GM12891 (cell line): ENCODE data around the gene GMDS.

Experiments
- DNase-seq: peaks from one replicate; pipeline ENCODE4 v3.0.0; 2011; ENCODE audit warnings: low spot score; ENCODE audit not compliant: insufficient read length
- FAIRE-seq: peaks from 2 replicates; lab custom pipeline; 2011; peaks lifted over from hg19 to GRCh38; lab: Jason Lieb, UNC
- PAX5 ChIP-seq: IDR thresholded peaks from 2 replicates; pipeline ENCODE4 v1.6.1; 2011; ENCODE audit warnings: low read length, moderate library complexity, mild to moderate bottlenecking; ENCODE audit not compliant: insufficient read depth, severe bottlenecking
- POLR2A ChIP-seq: IDR thresholded peaks from 2 replicates; pipeline ENCODE4 v1.6.1; 2011; ENCODE audit warnings: low read depth, low read length, control low read depth
- POLR2AphosphoS5 ChIP-seq: IDR thresholded peaks from 2 replicates; pipeline ENCODE4 v1.6.1; 2011; ENCODE audit warnings: low read depth, low read length, control low read depth
- POU2F2 ChIP-seq: IDR thresholded peaks from 2 replicates; pipeline ENCODE4 v1.6.1; 2011; ENCODE audit warnings: low read depth, mild to moderate bottlenecking, control low read depth, low read length, moderate library complexity
- SPI1 ChIP-seq: IDR thresholded peaks from 2 replicates; pipeline ENCODE4 v1.6.1; 2011; ENCODE audit warnings: low read depth, low read length, control low read depth
- TAF1 ChIP-seq: IDR thresholded peaks from 2 replicates; pipeline ENCODE4 v1.6.1; 2011; ENCODE audit warnings: low read depth, low read length, control low read depth

The GMDS gene

GRCh38 chr6:1598886-1599285 lies 646.5 kb downstream of the GMDS start:
- TF ChIP-seq POLR2A (no peak), TAF1 (no peak), PAX5 (no peak), POU2F2 (no peak), POLR2AphosphoS5 (no peak), SPI1 (no peak)
- DNase-seq (no peak), FAIRE-seq (no peak)

GRCh38 chr6:1598433-1598832 lies 647.0 kb downstream of the GMDS start:
- no peak for FAIRE-seq
- DNase-seq = no peak
- TF ChIP-seq POLR2AphosphoS5 = no peak
- TF ChIP-seq SPI1 = no peak
- no peak for TF ChIP-seq POU2F2
- TF ChIP-seq POLR2A = no peak
- no peak for TF ChIP-seq TAF1
- no peak for TF ChIP-seq PAX5

- no peak for DNase-seq
- TF ChIP-seq POU2F2 (no peak), TAF1 (no peak), PAX5 (no peak), POLR2A (no peak)
- FAIRE-seq = no peak
Measured at GRCh38 chr6:1597924-1598323, 647.5 kb downstream of the GMDS start.

GRCh38 chr6:1597121-1597744 lies 648.2 kb downstream of the GMDS start:
- TF ChIP-seq SPI1 = no peak
- TF ChIP-seq POU2F2 = no peak
- no peak for TF ChIP-seq POLR2A
- no peak for TF ChIP-seq PAX5
- FAIRE-seq (no peak), DNase-seq (no peak)

GRCh38 chr6:1596088-1596852 lies 649.1 kb downstream of the GMDS start:
- TF ChIP-seq PAX5 (no peak), POLR2AphosphoS5 (no peak), TAF1 (no peak), POU2F2 (no peak), SPI1 (no peak), POLR2A (no peak)
- DNase-seq (peak; percentile 80), FAIRE-seq (peak; percentile 90)

GRCh38 chr6:1595271-1596087 lies 649.9 kb downstream of the GMDS start:
- TF ChIP-seq POLR2A = no peak
- no peak for TF ChIP-seq POU2F2
- DNase-seq (no peak), FAIRE-seq (no peak)

GRCh38 chr6:1594445-1595200 lies 650.8 kb downstream of the GMDS start:
- DNase-seq = no peak
- no peak for FAIRE-seq
- TF ChIP-seq POLR2AphosphoS5 = no peak
- no peak for TF ChIP-seq POLR2A
- no peak for TF ChIP-seq POU2F2
- no peak for TF ChIP-seq TAF1

- DNase-seq = no peak
- TF ChIP-seq TAF1 = no peak
- TF ChIP-seq POLR2AphosphoS5 = no peak
- no peak for TF ChIP-seq SPI1
- TF ChIP-seq POU2F2 = no peak
- no peak for TF ChIP-seq POLR2A
- TF ChIP-seq PAX5 = no peak
- no peak for FAIRE-seq
Measured at GRCh38 chr6:1593958-1594314, 651.5 kb downstream of the GMDS start.

GRCh38 chr6:1593286-1593957 lies 652.0 kb downstream of the GMDS start:
- DNase-seq = no peak
- no peak for FAIRE-seq
- TF ChIP-seq POLR2A (no peak), POU2F2 (no peak), TAF1 (no peak), POLR2AphosphoS5 (no peak), SPI1 (no peak), PAX5 (no peak)
